SU-DHL-6 (cell line): ENCODE measurements around the gene THSD7A.

Source experiments
- EZH2phosphoT487 ChIP-seq: fragments of 200-600 bp; sonication (generic), shearing (Covaris generic); conservative IDR thresholded peaks from 2 replicates; pipeline ENCODE4 v1.6.1; 2018; ENCODE audit warnings: mild to moderate bottlenecking, antibody characterized with exemption, low read length, moderate library complexity, mixed read lengths
- TF ChIP-seq, protein P1 (sequence below): fragments of 200-600 bp; sonication (generic); IDR thresholded peaks from one replicate; pipeline ENCODE4 v1.5.1; 2017; ENCODE audit warnings: antibody characterized with exemption, mild to moderate bottlenecking, low read length, moderate library complexity; ENCODE audit not compliant: insufficient read depth, poor library complexity, severe bottlenecking

DNA sequence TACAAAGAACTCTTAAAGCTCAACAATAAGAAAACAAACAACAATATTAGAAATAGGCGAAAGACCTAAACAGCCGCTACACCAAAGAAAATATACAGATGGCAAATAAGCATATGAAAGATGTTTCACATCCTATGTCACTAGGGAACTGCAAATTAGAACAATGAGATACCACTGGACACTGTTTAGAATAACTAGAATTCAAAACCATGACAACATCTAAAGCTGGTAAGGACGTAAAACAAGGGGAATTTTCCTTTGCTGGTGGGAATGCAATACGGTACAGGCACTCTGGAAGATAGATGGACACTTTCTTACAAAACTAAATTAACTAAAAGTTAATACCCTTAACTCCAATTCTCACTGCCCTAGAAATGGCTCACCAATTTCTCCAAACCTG is 44.5 kb downstream of the THSD7A start:
- TF ChIP-seq, protein P1, sequence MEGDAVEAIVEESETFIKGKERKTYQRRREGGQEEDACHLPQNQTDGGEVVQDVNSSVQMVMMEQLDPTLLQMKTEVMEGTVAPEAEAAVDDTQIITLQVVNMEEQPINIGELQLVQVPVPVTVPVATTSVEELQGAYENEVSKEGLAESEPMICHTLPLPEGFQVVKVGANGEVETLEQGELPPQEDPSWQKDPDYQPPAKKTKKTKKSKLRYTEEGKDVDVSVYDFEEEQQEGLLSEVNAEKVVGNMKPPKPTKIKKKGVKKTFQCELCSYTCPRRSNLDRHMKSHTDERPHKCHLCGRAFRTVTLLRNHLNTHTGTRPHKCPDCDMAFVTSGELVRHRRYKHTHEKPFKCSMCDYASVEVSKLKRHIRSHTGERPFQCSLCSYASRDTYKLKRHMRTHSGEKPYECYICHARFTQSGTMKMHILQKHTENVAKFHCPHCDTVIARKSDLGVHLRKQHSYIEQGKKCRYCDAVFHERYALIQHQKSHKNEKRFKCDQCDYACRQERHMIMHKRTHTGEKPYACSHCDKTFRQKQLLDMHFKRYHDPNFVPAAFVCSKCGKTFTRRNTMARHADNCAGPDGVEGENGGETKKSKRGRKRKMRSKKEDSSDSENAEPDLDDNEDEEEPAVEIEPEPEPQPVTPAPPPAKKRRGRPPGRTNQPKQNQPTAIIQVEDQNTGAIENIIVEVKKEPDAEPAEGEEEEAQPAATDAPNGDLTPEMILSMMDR: no peak
- no peak for TF ChIP-seq EZH2phosphoT487
